ENCODE measurements around the gene PPP1R2B. TPM values are rescaled to one million over a fixed set of nuclear protein-coding genes. Genes with fewer than 3 reads are reported as not detected.
"Not testable (repeated sequence)": the region's sequence is repeated elsewhere in the genome, so short reads cannot be mapped to it uniquely, and the experiment has no call there.

Gene PPP1R2B
- total RNA-seq, 2 experiments from 2014 or later: 0.16 TPM; not detected in 1

DNA sequence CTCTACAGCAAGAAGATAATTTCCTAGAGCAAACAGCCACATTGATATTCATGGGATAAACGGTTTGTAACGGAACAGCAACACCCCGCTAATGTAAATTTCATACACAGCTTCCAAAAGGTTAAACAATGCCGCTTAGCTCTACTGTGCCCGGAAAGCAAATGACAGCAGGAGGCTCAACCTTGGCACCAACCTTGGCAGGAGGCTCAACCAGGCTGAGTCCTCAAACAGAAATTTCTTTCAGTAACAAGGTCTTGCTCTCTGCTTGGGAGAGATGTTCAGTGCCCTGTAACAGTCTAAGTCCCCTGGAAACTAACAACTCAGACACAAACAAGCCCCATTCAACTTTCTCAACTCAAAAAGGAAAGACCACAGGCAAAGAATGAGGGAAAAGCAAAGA, 11.1 kb upstream of the PPP1R2B start:
- Mint-ChIP-seq H3K27ac (no peak overlapping the region), H3K27me3 (no peaks in the 10 kb centered on the region), H3K36me3 (ENCODE audit: low read depth) (no peaks in the 10 kb centered on the region), H3K4me3 (no peak overlapping the region), H3K9me3 (no peaks in the 10 kb centered on the region), H3K4me1 (ENCODE audit: low read depth) (no peaks in the 10 kb centered on the region)
- ChIA-PET CTCF (no interaction called here), POLR2A (no interaction called here)
- intact Hi-C loops (cut with micrococcal nuclease): no loop called here
- TF ChIP-seq, protein P1, sequence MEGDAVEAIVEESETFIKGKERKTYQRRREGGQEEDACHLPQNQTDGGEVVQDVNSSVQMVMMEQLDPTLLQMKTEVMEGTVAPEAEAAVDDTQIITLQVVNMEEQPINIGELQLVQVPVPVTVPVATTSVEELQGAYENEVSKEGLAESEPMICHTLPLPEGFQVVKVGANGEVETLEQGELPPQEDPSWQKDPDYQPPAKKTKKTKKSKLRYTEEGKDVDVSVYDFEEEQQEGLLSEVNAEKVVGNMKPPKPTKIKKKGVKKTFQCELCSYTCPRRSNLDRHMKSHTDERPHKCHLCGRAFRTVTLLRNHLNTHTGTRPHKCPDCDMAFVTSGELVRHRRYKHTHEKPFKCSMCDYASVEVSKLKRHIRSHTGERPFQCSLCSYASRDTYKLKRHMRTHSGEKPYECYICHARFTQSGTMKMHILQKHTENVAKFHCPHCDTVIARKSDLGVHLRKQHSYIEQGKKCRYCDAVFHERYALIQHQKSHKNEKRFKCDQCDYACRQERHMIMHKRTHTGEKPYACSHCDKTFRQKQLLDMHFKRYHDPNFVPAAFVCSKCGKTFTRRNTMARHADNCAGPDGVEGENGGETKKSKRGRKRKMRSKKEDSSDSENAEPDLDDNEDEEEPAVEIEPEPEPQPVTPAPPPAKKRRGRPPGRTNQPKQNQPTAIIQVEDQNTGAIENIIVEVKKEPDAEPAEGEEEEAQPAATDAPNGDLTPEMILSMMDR (IDR thresholded peaks at IDR 0.05): no peak
- no peak for DNase-seq
- ATAC-seq: no peak

DNA sequence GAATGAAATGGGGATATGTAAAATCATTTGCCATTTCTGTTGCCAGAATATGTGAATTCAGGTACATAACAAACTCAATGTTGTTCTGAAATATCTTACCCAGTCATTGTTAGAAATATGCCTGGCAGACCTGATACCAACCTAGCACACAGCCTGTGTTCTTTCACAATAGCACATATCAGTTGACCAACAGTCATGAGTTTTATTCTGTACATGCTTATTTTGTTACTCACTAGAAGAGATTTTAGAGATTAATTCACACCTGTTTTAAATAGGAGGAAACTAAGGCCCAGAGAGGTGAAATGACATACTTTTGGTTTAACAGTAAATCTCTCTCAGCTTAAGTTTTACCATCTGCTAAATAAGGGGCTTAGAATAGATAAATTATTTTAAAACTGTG, 8.4 kb upstream of the PPP1R2B start:
- no peaks in the 10 kb centered on the region for H3K9me3 Mint-ChIP-seq
- TF ChIP-seq, protein P1 (IDR thresholded peaks at IDR 0.05): no peak
- no peak overlapping the region for H3K27ac Mint-ChIP-seq
- H3K27me3 Mint-ChIP-seq: no peaks in the 10 kb centered on the region
- no peaks in the 10 kb centered on the region for H3K36me3 Mint-ChIP-seq (ENCODE audit: low read depth)
- DNase-seq: no peak
- no peak for ATAC-seq
- H3K4me3 Mint-ChIP-seq: no peak overlapping the region
- intact Hi-C loops (cut with micrococcal nuclease): no loop called here
- ChIA-PET CTCF (no interaction called here), POLR2A (no interaction called here)
- no peaks in the 10 kb centered on the region for H3K4me1 Mint-ChIP-seq (ENCODE audit: low read depth)

DNA sequence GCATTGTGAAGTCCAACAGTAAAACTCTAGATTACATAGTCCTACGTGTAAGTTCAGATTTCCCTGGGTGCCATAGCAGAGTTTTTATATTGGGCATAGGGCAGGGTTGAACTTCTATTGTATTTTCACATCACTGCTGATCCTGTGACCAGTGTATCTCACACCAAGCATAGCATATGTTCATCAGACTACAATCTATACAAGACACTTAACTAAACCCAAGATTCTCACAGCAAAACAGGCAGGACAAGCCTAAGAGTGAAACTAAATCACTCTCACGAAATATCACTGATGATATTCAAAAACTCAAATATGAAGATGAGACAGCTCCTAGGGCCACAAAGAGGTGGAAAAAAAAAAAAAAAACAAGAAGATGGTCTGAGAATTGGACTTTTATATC, 3.2 kb upstream of the PPP1R2B start:
- Mint-ChIP-seq H3K4me1 (ENCODE audit: low read depth) (no peaks in the 10 kb centered on the region), H3K9me3 (peaks cover 11% of the 10 kb centered on the region), H3K4me3 (no peak overlapping the region), H3K27me3 (peaks cover 19% of the 10 kb centered on the region), H3K36me3 (ENCODE audit: low read depth) (peaks cover 6% of the 10 kb centered on the region), H3K27ac (no peak overlapping the region)
- TF ChIP-seq, protein P1 (IDR thresholded peaks at IDR 0.05): no peak
- no peak for DNase-seq
- intact Hi-C loops (cut with micrococcal nuclease): no loop called here
- ChIA-PET CTCF (interaction anchor here (0.6 kb wide), 1 partner anchor 1146 kb away, joined by 3 read pairs; no protein-coding TSS in a partner anchor), POLR2A (interaction anchor here (1.1 kb wide), 1 partner anchor 43 kb away, joined by 3 read pairs; no protein-coding TSS in a partner anchor)
- no peak for ATAC-seq

DNA sequence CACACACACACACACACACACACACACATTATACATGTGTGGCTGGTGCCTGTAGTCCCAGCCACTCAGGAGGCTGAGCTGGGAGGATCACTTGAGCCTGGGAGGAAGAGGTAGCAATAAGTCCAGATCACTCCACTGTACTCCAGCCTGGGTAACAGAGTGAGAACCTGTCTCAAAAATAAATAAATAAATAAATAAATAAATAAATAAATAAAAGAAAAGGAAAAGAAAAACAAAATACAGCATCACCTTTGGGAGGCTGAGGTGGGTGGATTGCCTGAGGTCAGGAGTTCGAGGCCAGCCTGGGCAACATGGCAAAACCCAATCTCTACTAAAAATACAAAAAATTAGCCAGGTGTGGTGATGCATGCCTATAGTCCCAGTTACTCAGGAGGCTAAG, 1.6 kb upstream of the PPP1R2B start:
- H3K9me3 Mint-ChIP-seq: peaks cover 11% of the 10 kb centered on the region
- POLR2A ChIA-PET; ATAC-seq; H3K27ac Mint-ChIP-seq; H3K4me1 Mint-ChIP-seq (ENCODE audit: low read depth); H3K36me3 Mint-ChIP-seq (ENCODE audit: low read depth); H3K4me3 Mint-ChIP-seq; CTCF ChIA-PET; intact Hi-C loops (cut with micrococcal nuclease); DNase-seq: not testable (repeated sequence)
- H3K27me3 Mint-ChIP-seq: peaks cover 19% of the 10 kb centered on the region

DNA sequence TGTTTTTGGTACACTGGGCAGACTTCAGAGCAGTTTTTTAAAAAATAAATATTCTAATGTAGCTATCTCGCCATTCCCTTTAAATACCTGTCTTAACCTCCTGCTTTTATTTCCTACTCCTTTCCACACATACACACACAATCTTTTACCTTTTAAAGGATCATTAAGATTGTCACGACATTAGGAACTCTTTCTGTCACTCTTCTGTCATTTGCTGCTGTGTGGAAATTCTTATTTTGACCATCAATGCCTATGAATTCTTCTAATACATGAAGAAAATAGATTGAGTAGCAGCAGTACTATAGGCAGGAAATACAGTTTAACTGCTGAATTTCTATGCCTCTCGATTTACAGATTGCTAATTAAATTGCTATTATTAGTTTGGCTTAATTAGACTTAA, 1.8 kb downstream of the PPP1R2B start:
- no peak for DNase-seq
- Mint-ChIP-seq H3K27me3 (peaks cover 19% of the 10 kb centered on the region), H3K9me3 (peaks cover 31% of the 10 kb centered on the region), H3K4me3 (no peak overlapping the region), H3K36me3 (ENCODE audit: low read depth) (peaks cover 23% of the 10 kb centered on the region), H3K4me1 (ENCODE audit: low read depth) (no peaks in the 10 kb centered on the region), H3K27ac (no peak overlapping the region)
- TF ChIP-seq, protein P1 (IDR thresholded peaks at IDR 0.05): no peak
- ChIA-PET CTCF (no interaction called here), POLR2A (no interaction called here)
- intact Hi-C loops (cut with micrococcal nuclease): no loop called here
- ATAC-seq: no peak

DNA sequence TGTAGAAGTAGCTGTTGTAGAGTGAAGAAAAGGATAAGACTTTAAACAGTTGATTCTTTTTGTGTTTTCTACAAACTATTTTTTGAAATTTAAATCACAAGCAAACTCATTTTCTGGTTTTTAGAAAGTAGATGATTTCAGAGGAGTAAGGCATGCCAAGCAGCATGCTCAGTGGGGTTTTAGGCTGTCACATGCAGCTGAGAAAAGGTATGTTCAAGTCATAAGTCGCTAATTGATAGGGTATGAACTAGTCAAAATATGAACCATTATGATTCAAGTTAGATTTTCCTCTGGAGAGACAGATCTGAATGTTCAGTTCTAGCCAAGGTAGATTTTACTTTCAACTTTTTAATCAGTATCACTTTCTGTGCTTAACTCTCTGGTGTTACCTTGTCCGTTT, 3.0 kb downstream of the PPP1R2B start:
- POLR2A ChIA-PET; CTCF ChIA-PET; H3K27ac Mint-ChIP-seq; DNase-seq; intact Hi-C loops (cut with micrococcal nuclease); ATAC-seq; H3K4me3 Mint-ChIP-seq; H3K4me1 Mint-ChIP-seq (ENCODE audit: low read depth): not testable (repeated sequence)
- H3K27me3 Mint-ChIP-seq: peaks cover 18% of the 10 kb centered on the region
- peaks cover 23% of the 10 kb centered on the region for H3K36me3 Mint-ChIP-seq (ENCODE audit: low read depth)
- peaks cover 31% of the 10 kb centered on the region for H3K9me3 Mint-ChIP-seq

Measured in activated CD8-positive, alpha-beta T cell treated with anti-CD3 and anti-CD28 coated beads for 36 hours (primary cell).